ENCODE data around the gene KRTAP23-1. TPM values are rescaled to one million over a fixed set of nuclear protein-coding genes. Genes with fewer than 3 reads are reported as not detected.

The KRTAP23-1 gene, protein sequence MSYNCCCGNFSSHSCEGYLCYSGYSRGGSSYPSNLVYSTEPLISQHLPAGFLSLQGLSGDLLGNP
- total RNA-seq (not detected), polyA plus RNA-seq (not detected)

- 75% methylated on average over 4 of the region's 4 CpGs for WGBS
- Histone ChIP-seq H3K9ac (ENCODE audit: low read depth in 1 of 2, low read length in 2 of 2) (no peak within 1 kb of the TSS), H3K4me3 (ENCODE audit: low read depth in 1 of 3, low read length in 3 of 3) (no peak within 1 kb of the TSS), H3K27ac (ENCODE audit: low read depth in 1 of 2, low read length in 2 of 2) (no peak within 1 kb of the TSS), H3K9me3 (ENCODE audit: control insufficient read depth in 4 of 4, low read length in 3 of 4) (peaks cover 0 to 2% (median 0%) of the 10 kb centered on the region in 4 donors), H3K4me1 (ENCODE audit: control insufficient read depth in 4 of 4, insufficient read depth in 4 of 4, low read length in 3 of 4) (no peaks in the 10 kb centered on the region), H3K27me3 (ENCODE audit: control insufficient read depth in 4 of 4, insufficient read depth in 4 of 4, low read length in 3 of 4) (peaks cover 0 to 3% (median 0%) of the 10 kb centered on the region in 4 donors), H3K36me3 (ENCODE audit: control insufficient read depth in 4 of 4, insufficient read depth in 3 of 4, low read depth in 1 of 4, low read length in 3 of 4) (no peaks in the 10 kb centered on the region)
- no peak for DNase-seq (ENCODE audit: low spot score)
- TF ChIP-seq SP1 (IDR thresholded peaks at IDR 0.05) (no peak), CTCF (IDR thresholded peaks at IDR 0.05; ENCODE audit: low read depth, low read length, missing input control) (no peak)
Observed at GRCh38 chr21:30348506-30348905, at the start of gene KRTAP23-1. KRTAP23-1 (minus strand) TSS chr21:30348606; CDS start chr21:30348606, 0 bp downstream.

- WGBS = 74% methylated on average over 4 of the region's 4 CpGs
- TF ChIP-seq FOXA2 (IDR thresholded peaks at IDR 0.05) (no peak), HNF4A (conservative IDR thresholded peaks at IDR 0.05) (no peak), CTCF (IDR thresholded peaks at IDR 0.05; ENCODE audit: low read depth, low read length, missing input control) (no peak), NR2F2 (IDR thresholded peaks at IDR 0.05) (no peak), REST (IDR thresholded peaks at IDR 0.05) (no peak), EGR1 (IDR thresholded peaks at IDR 0.05; ENCODE audit: low read depth in 2 of 2) (no peak), FOXA1 (IDR thresholded peaks at IDR 0.05) (no peak), JUND (IDR thresholded peaks at IDR 0.05) (no peak)
Observed at GRCh38 chr21:30395731-30396130, 47.3 kb upstream of the KRTAP23-1 start, which contains the start of gene KRTAP13-1. KRTAP13-1 (plus strand) TSS chr21:30396031; CDS start chr21:30396087, 56 bp downstream.

More at GRCh38 chr21:30395731-30396130, 47.3 kb upstream of the KRTAP23-1 start, which contains the start of gene KRTAP13-1:
- peaks cover 0 to 2% (median 0%) of the 10 kb centered on the region in 4 donors for H3K27me3 ChIP-seq (ENCODE audit: control insufficient read depth in 4 of 4, insufficient read depth in 4 of 4, low read length in 3 of 4)
- H3K4me1 ChIP-seq (ENCODE audit: control insufficient read depth in 4 of 4, insufficient read depth in 4 of 4, low read length in 3 of 4) = no peaks in the 10 kb centered on the region
- H3K9ac ChIP-seq (ENCODE audit: low read depth in 1 of 2, low read length in 2 of 2) = no peak within 1 kb of the TSS
- H3K36me3 ChIP-seq (ENCODE audit: control insufficient read depth in 4 of 4, insufficient read depth in 3 of 4, low read depth in 1 of 4, low read length in 3 of 4) = no peaks in the 10 kb centered on the region
- H3K4me3 ChIP-seq (ENCODE audit: low read depth in 1 of 3, low read length in 3 of 3) = no peak within 1 kb of the TSS
- no peak within 1 kb of the TSS for H3K27ac ChIP-seq (ENCODE audit: low read depth in 1 of 2, low read length in 2 of 2)
- no peak for DNase-seq (ENCODE audit: low spot score)
- H3K9me3 ChIP-seq (ENCODE audit: control insufficient read depth in 4 of 4, low read length in 3 of 4) = no peaks in the 10 kb centered on the region
